NCI-H460 (cell line): ENCODE data around the gene COQ2. TPM values are rescaled to one million over a fixed set of nuclear protein-coding genes. Genes with fewer than 3 reads are reported as not detected.
"Not testable (repeated sequence)": the region's sequence is repeated elsewhere in the genome, so short reads cannot be mapped to it uniquely, and the experiment has no call there.

Experiments
- DNase-seq: peaks from one replicate; pipeline ENCODE4 v3.0.0-alpha.2; 2016; ENCODE audit warnings: low read depth; ENCODE audit errors: extremely low read depth
- total RNA-seq: library from RNA; depleted of rRNA; stranded (reverse); fragments of >200 nt; shearing (Covaris generic); gene quantifications from 2 replicates; pipeline ENCODE4 v1.2.3, GENCODE V29; 2014

The COQ2 gene
- total RNA-seq, 1 experiment from 2014 or later = 35.7 TPM

- DNase-seq = not testable (repeated sequence)
These were observed 3.8 kb upstream of the COQ2 start for GRCh38 chr4:83288381-83288780.

GRCh38 chr4:83285055-83285407 lies 433 bp upstream of the COQ2 start:
- peak; percentile 30 for DNase-seq

DNA sequence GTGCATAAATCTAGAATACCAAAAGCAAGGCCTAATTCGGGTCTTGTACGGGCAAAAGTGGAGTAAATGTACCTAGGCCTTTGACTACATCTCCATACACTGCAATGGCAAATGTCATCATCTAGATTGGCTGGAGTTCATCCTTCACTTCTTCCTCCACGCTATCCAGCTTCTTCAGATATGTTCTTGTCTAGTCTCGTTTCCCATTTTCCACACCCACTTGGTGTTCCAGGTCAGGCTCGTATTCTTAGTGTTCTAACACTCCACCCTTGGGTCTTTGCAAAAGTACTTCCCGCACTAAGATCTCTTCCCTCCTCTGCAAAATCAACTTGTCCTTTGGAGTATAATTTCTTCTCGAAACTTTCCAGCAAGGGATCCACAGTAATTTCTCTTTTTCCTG lies 1.4 kb downstream of the COQ2 start:
- no peak for DNase-seq

DNA sequence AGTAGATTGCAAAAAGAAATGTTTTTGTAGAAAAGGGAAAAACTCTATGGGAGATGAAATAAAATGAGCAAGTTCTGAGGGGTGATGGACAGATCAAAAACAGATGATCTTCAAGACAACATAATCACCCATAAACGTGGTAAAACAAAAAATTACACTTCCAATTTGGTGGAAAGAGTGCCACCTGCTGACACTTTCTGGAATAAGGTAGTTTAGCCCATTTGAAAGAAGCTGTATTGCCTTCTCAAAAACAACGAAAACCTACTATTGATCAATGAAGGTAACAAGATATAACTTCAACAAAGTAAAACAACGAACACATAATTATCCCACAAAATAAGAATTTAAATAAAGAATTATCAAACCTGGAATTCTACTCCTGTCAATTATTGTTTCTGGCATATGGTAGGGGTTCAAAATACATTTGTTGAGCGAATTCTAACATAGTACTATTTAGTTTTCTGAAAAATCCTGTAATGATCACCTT lies 2.5 kb downstream of the COQ2 start:
- peak; percentile 48 for DNase-seq

- DNase-seq = no peak
These were observed 3.3 kb downstream of the COQ2 start for GRCh38 chr4:83281307-83281706.

- no peak for DNase-seq
These were observed 8.1 kb downstream of the COQ2 start for GRCh38 chr4:83276299-83277040.

- not testable (repeated sequence) for DNase-seq
These were observed 10.7 kb downstream of the COQ2 start for GRCh38 chr4:83273926-83274325.

DNA sequence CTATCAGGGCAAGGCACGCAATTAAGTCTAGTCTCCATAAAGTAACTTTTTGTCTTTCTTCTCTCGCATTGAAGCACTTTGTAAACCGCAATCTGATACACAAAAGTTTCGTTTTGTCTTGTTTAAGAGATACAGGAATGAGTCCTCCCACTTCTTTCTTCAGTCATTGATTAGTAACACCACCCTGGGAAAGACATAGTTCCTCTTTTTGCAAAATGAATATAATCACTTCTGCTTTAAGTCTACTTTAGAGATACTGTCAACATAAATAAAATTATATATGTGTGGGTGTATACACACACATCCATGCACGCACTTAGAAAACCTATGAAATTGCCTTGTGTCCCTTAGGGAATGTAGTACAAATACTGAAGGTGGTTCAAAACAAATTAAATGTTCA lies 11.7 kb downstream of the COQ2 start:
- no peak for DNase-seq

DNA sequence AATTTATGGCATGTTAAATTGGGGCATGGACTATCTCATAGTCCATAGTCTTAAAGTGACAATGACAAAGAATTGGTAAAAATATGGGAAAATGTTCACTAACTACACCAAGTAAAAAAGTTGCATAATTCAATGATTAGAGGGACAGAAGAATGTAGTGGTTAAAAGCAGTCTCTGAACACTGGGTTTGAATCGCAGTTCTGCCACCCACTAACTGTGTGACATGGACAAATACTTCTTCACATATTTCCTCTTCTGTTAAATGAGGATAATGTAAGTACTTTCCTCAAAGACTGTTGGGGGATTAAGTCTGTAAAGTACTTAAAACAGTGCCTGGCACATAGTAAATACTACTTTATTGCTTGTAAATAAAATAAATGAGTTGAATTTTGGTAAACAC lies 15.3 kb downstream of the COQ2 start:
- DNase-seq = no peak

DNA sequence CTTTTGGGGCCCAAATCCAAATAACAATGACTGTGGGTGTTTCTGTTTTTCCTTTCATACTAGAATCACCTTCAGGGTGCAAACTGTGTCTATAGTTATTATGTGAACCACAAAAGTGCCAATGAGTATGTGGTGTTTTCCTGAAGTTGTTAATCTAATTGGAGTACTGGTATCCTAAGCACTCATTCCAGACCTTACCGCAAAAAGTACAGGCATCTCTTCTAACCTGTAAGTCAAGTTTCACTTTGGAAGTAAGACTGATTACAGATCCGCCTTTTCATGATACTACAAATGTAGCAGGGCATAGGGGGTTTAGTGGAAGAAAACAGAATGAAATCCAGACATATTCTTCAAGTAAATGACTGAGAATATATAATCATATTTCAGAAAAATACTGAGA lies 16.1 kb downstream of the COQ2 start:
- no peak for DNase-seq

GRCh38 chr4:83267830-83268475 lies 16.6 kb downstream of the COQ2 start:
- DNase-seq = no peak

- DNase-seq = no peak
These were observed 17.3 kb downstream of the COQ2 start for GRCh38 chr4:83267121-83267829.

DNA sequence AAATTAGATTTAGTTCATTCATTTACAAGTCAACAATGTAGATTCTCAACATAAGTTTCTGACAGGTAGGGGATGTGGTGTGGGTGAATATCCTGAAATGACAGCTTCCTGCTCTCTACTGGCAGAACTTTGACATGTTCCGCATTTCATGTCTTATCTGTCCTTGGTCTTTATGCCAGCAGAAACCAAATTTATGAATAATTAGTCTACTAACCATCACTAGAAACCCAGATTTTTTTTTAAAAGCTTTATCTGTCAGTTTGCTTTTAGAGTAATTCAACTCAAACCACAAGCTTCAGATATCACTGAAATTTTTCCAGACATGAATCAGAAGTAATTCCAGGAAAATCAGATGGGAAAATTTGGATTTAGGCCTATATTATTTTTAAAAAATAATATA lies 17.9 kb downstream of the COQ2 start:
- DNase-seq = no peak

DNA sequence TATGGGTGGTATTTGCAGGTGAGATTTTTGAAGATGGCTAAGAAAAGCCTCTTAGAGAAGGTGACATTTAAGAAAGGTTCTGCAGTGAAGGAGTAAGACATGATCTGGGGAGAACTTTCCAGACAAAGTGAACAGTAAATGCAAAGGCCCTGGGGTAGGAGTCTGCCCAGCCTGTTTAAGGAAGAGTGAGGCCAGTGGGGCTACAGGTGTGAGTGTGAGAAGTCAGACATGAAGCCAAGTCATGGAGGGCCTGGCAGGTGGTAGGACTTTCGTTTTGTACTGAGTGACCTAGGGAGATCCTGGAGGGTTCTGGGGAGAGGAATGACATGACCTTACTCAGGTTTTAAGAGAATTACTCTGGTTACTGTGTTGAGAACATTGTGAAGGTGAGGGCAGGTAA lies 21.5 kb downstream of the COQ2 start:
- DNase-seq = no peak

DNA sequence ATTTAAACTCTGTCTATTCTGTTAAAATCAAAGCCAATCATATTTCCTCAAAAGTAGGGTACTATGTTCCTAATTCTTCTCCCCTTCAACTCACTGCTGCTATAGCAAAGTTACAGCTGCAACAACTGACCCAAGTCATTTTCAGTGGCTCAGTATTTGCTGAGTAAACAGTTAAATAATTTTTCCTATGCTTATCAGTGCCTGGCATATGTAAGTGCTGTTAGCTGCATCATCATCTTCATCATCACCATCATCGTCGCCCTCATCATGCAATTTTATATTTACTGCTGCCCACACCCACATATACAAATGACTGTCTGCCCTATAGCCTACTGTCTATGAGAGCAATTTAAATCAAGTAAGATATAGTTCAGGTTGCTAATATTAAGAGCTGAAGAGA lies 21.9 kb downstream of the COQ2 start:
- DNase-seq = no peak

GRCh38 chr4:83261307-83261706 lies 23.3 kb downstream of the COQ2 start:
- no peak for DNase-seq

DNA sequence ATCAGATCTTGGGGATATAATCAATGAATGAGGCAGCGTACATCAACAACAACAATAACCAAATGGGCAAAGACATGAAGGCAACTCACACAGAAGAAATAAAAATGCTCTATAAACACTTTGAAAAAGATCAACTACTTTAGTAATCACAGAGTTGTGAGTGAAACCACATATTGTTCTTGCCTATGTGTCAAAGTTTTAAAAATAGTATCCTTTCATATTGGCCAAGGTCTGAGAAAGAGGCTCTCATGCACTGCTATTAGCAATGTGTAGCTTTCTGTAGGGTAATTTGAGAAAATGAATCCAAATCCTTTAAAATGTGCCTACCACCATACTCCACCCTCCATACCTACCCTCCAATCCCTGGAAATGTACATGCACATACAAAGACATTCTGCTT lies 25.0 kb downstream of the COQ2 start:
- DNase-seq = no peak

DNA sequence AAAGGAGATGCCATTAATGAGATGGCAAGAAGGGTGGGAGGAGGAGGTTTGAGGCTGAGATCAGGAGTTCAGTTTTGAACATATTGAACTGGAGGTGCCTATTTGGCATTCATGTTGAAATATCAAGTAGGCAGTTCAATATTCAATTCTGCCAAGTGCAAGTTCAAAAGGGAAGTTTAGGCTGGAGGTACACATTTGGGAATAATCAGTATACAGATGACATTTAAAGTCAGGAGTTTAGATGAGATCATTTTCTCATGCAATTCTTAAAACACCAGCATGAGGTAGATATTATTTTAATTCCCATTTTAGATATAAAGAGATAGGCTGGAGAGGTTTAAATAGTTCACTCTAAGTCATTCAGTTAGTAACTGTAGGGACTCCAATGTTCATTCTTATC lies 26.1 kb downstream of the COQ2 start:
- no peak for DNase-seq

DNA sequence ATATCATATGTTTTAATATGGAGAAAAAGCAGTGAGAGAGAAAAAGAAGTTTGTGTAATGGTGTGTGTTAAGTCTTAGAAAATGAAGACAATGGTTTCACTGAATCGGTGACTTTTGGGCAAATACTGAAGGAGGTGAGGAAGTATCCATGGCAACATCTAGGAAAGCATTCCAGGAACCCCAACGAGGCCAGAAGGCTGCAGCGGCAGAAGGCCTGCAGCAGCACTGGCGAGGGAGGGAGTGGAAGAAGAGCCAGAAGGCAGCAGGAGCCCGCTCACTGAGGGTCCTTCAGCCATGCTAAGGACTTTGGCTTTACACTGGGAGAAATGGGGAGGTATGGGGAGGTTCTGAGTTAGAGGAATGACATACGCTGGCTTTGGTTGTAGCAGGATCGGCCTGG lies 26.8 kb downstream of the COQ2 start:
- DNase-seq = no peak

- peak; percentile 81 for DNase-seq
These were observed 29.0 kb downstream of the COQ2 start for GRCh38 chr4:83255584-83255983.

DNA sequence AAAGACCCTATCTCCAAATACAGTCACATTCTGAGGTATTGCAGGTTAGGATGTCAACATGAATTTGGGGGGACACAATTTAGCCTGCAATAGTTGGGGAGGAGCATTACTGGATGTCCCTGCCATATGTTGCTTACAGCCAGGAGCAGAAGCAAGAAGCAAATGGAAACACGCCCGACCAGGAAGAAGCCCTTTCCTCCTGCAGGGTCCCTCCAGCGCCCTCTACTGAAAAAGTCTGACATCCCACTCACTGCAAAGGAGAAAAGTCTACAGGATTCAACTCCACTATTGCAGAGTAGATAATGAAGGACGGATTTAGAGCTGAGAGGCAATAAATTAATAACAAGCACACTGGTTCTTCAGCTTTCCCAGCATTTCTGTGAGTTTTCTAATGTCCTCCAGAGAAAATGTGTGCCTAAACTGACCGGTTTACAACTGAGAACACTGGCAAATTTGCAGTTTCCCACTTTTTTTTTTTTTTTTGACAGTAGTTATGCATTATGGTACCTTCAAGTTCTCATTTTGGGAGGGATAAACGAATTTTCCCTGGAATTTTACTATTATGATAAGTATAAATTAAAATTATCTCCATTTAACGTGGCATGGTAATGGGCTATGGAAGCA lies 31.7 kb downstream of the COQ2 start:
- peak; percentile 57 for DNase-seq
